SU-DHL-6 (cell line): Measurements from ENCODE around the gene RALB.
"Not testable (repeated sequence)": the region's sequence is repeated elsewhere in the genome, so short reads cannot be mapped to it uniquely, and the experiment has no call there.

ENCODE experiments used
- EZH2phosphoT487 ChIP-seq: fragments of 200-600 bp; sonication (generic), shearing (Covaris generic); conservative IDR thresholded peaks from 2 replicates; pipeline ENCODE4 v1.6.1; 2018; ENCODE audit warnings: mild to moderate bottlenecking, antibody characterized with exemption, low read length, moderate library complexity, mixed read lengths
- TF ChIP-seq, protein P1 (sequence below): fragments of 200-600 bp; sonication (generic); IDR thresholded peaks from one replicate; pipeline ENCODE4 v1.5.1; 2017; ENCODE audit warnings: antibody characterized with exemption, mild to moderate bottlenecking, low read length, moderate library complexity; ENCODE audit not compliant: insufficient read depth, poor library complexity, severe bottlenecking

DNA sequence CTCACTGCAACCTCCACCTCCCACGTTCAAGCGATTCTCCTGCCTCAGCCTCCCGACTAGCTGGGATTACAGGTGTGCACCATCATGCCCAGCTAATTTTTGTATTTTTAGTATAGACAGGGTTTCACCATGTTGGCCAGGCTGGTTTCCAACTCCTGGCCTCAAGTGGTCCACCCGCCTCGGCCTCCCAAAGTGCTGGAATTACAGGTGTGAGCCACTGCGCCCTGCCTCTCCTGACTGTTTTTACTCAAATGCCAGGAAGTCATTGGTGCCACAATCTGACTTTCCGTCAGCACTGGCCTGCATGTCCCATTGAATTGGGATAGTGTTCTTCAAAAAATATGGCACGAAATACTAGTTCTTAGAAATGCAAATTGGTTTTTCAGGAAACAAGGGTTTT is 58.2 kb downstream of the RALB start:
- TF ChIP-seq, protein P1, sequence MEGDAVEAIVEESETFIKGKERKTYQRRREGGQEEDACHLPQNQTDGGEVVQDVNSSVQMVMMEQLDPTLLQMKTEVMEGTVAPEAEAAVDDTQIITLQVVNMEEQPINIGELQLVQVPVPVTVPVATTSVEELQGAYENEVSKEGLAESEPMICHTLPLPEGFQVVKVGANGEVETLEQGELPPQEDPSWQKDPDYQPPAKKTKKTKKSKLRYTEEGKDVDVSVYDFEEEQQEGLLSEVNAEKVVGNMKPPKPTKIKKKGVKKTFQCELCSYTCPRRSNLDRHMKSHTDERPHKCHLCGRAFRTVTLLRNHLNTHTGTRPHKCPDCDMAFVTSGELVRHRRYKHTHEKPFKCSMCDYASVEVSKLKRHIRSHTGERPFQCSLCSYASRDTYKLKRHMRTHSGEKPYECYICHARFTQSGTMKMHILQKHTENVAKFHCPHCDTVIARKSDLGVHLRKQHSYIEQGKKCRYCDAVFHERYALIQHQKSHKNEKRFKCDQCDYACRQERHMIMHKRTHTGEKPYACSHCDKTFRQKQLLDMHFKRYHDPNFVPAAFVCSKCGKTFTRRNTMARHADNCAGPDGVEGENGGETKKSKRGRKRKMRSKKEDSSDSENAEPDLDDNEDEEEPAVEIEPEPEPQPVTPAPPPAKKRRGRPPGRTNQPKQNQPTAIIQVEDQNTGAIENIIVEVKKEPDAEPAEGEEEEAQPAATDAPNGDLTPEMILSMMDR = not testable (repeated sequence)
- not testable (repeated sequence) for TF ChIP-seq EZH2phosphoT487
